Body of pancreas (tissue), 4 donors: ENCODE results near the gene KCTD15.

Experiments used
- CTCF ChIP-seq, 7 experiments: fragments of 450-650 bp in 4 of 7; fragments of 200-600 bp in 3 of 7; sonication (generic) in 3 of 7; IDR thresholded peaks; one replicate each; pipeline ENCODE4 v1.5.1; 2016 to 2019; ENCODE audit warnings: antibody characterized with exemption in 7 of 7
- POLR2A ChIP-seq, 3 donors: fragments of 450-650 bp; IDR thresholded peaks; one replicate each; pipeline ENCODE4 v1.6.1; 2016; ENCODE audit warnings: antibody characterized with exemption in 3 of 3, mild to moderate bottlenecking in 2 of 3

- no peak for TF ChIP-seq CTCF (IDR thresholded peaks at IDR 0.05)
- TF ChIP-seq POLR2A (IDR thresholded peaks at IDR 0.05) = no peak
These were observed 10.9 kb upstream of the KCTD15 start for GRCh38 chr19:33785795-33786194.
